ENCODE data around the gene NDRG3. TPM values are rescaled to one million over a fixed set of nuclear protein-coding genes. Genes with fewer than 3 reads are reported as not detected.

NDRG3 gene
- total RNA-seq, 2 experiments from 2014 or later: 14.4 to 22.1 TPM

GRCh38 chr20:36655004-36655403 is 90.9 kb downstream of the NDRG3 start:
- no peaks in the 10 kb centered on the region for H3K36me3 ChIP-seq (ENCODE audit: insufficient read depth, low read length)
- CTCF ChIA-PET (ENCODE audit: unreplicated experiment): no interaction called here
- H3K4me3 ChIP-seq (ENCODE audit: low read depth, low read length, poor library complexity, severe bottlenecking): no peak overlapping the region
- no TSS peak for BruUV-seq (replicated peaks)
- no peaks in the 10 kb centered on the region for H3K79me2 ChIP-seq (ENCODE audit: insufficient read depth, low read depth, low read length)
- no peak overlapping the region for H2AFZ ChIP-seq (ENCODE audit: low read length)
- POLR2A ChIA-PET: no interaction called here
- H4K20me1 ChIP-seq (ENCODE audit: insufficient read depth, low read length): no peaks in the 10 kb centered on the region
- intact Hi-C loops (cut with micrococcal nuclease; ENCODE audit: unreplicated experiment): no loop called here
- H3K4me1 ChIP-seq (ENCODE audit: insufficient read depth, low read length, poor library complexity, severe bottlenecking): no peaks in the 10 kb centered on the region
- no peak for DNase-seq (ENCODE audit: low spot score)
- no peaks in the 10 kb centered on the region for H3K9me3 ChIP-seq (ENCODE audit: low read length)
- no peak overlapping the region for H3K27ac ChIP-seq (ENCODE audit: low read depth, low read length, poor library complexity, severe bottlenecking)
- TF ChIP-seq CTCF (conservative IDR thresholded peaks at IDR 0.05; ENCODE audit: low read length) (no peak), EZH2phosphoT487 (IDR thresholded peaks at IDR 0.05; ENCODE audit: borderline replicate concordance, low read depth, low read length) (no peak)
- no peaks in the 10 kb centered on the region for H3K9me2 ChIP-seq (ENCODE audit: insufficient read depth, low read length)
- H3K4me2 ChIP-seq (ENCODE audit: low read length): no peak overlapping the region

DNA sequence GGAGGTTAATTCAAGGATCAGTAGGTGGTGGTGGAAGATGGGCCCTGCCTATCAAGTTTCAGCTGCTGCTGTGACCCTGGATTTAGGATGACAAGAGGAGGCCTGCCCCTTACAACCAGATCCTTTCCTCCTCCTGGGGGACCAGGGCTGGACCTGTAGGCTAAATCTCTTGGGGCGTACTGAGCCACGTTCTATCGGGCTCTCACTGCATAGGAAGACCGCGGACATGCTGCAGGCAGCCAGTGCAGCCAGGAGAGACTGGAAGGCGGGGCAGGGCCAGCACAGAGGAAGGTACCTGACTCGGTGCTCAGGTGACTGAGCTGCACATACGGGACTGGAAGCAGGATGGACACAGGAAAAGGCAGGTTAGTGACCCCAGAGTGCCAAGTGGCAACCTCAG is 91.4 kb downstream of the NDRG3 start:
- no peaks in the 10 kb centered on the region for H3K79me2 ChIP-seq (ENCODE audit: insufficient read depth, low read depth, low read length)
- no TSS peak for BruUV-seq (replicated peaks)
- H4K20me1 ChIP-seq (ENCODE audit: insufficient read depth, low read length): no peaks in the 10 kb centered on the region
- no peak for DNase-seq (ENCODE audit: low spot score)
- no peaks in the 10 kb centered on the region for H3K9me2 ChIP-seq (ENCODE audit: insufficient read depth, low read length)
- H3K27ac ChIP-seq (ENCODE audit: low read depth, low read length, poor library complexity, severe bottlenecking): no peak overlapping the region
- intact Hi-C loops (cut with micrococcal nuclease; ENCODE audit: unreplicated experiment): no loop called here
- CTCF ChIA-PET (ENCODE audit: unreplicated experiment): no interaction called here
- POLR2A ChIA-PET: no interaction called here
- no peaks in the 10 kb centered on the region for H3K9me3 ChIP-seq (ENCODE audit: low read length)
- H3K4me1 ChIP-seq (ENCODE audit: insufficient read depth, low read length, poor library complexity, severe bottlenecking): no peaks in the 10 kb centered on the region
- no peak overlapping the region for H2AFZ ChIP-seq (ENCODE audit: low read length)
- H3K36me3 ChIP-seq (ENCODE audit: insufficient read depth, low read length): no peaks in the 10 kb centered on the region
- no peak overlapping the region for H3K4me3 ChIP-seq (ENCODE audit: low read depth, low read length, poor library complexity, severe bottlenecking)
- no peak overlapping the region for H3K4me2 ChIP-seq (ENCODE audit: low read length)
- no peak for TF ChIP-seq CTCF (conservative IDR thresholded peaks at IDR 0.05; ENCODE audit: low read length)
- no peak for TF ChIP-seq EZH2phosphoT487 (IDR thresholded peaks at IDR 0.05; ENCODE audit: borderline replicate concordance, low read depth, low read length)

GRCh38 chr20:36653456-36653855 is 92.4 kb downstream of the NDRG3 start:
- Histone ChIP-seq H3K36me3 (ENCODE audit: insufficient read depth, low read length) (no peaks in the 10 kb centered on the region), H3K9me3 (ENCODE audit: low read length) (no peaks in the 10 kb centered on the region), H3K27ac (ENCODE audit: low read depth, low read length, poor library complexity, severe bottlenecking) (no peak overlapping the region), H3K4me3 (ENCODE audit: low read depth, low read length, poor library complexity, severe bottlenecking) (no peak overlapping the region), H2AFZ (ENCODE audit: low read length) (no peak overlapping the region), H3K4me2 (ENCODE audit: low read length) (no peak overlapping the region), H4K20me1 (ENCODE audit: insufficient read depth, low read length) (no peaks in the 10 kb centered on the region), H3K9me2 (ENCODE audit: insufficient read depth, low read length) (no peaks in the 10 kb centered on the region), H3K4me1 (ENCODE audit: insufficient read depth, low read length, poor library complexity, severe bottlenecking) (no peaks in the 10 kb centered on the region), H3K79me2 (ENCODE audit: insufficient read depth, low read depth, low read length) (no peaks in the 10 kb centered on the region)
- CTCF ChIA-PET (ENCODE audit: unreplicated experiment): no interaction called here
- intact Hi-C loops (cut with micrococcal nuclease; ENCODE audit: unreplicated experiment): no loop called here
- TF ChIP-seq CTCF (conservative IDR thresholded peaks at IDR 0.05; ENCODE audit: low read length): no peak
- no peak for TF ChIP-seq EZH2phosphoT487 (IDR thresholded peaks at IDR 0.05; ENCODE audit: borderline replicate concordance, low read depth, low read length)
- DNase-seq (ENCODE audit: low spot score): no peak
- BruUV-seq (replicated peaks): no TSS peak
- POLR2A ChIA-PET: no interaction called here
